GM19035 (cell line): ENCODE data around the gene LAMA3.

ENCODE experiments used
- ATAC-seq: cut with Tn5 transposase; IDR thresholded peaks from one replicate; pipeline ENCODE4 v1.9.1; 2021; ENCODE audit not compliant: unreplicated experiment

The LAMA3 gene

GRCh38 chr18:23689031-23689615, at the start of gene LAMA3:
Gene LAMA3, plus strand, starts transcription at chr18:23689453. Its CDS starts 231 bp downstream, at chr18:23689684.
- ATAC-seq: no peak

- ATAC-seq: no peak
Measured at GRCh38 chr18:23640052-23640451, 49.2 kb upstream of the LAMA3 start.

- no peak for ATAC-seq
Measured at GRCh38 chr18:23641143-23641720, 48.0 kb upstream of the LAMA3 start.

DNA sequence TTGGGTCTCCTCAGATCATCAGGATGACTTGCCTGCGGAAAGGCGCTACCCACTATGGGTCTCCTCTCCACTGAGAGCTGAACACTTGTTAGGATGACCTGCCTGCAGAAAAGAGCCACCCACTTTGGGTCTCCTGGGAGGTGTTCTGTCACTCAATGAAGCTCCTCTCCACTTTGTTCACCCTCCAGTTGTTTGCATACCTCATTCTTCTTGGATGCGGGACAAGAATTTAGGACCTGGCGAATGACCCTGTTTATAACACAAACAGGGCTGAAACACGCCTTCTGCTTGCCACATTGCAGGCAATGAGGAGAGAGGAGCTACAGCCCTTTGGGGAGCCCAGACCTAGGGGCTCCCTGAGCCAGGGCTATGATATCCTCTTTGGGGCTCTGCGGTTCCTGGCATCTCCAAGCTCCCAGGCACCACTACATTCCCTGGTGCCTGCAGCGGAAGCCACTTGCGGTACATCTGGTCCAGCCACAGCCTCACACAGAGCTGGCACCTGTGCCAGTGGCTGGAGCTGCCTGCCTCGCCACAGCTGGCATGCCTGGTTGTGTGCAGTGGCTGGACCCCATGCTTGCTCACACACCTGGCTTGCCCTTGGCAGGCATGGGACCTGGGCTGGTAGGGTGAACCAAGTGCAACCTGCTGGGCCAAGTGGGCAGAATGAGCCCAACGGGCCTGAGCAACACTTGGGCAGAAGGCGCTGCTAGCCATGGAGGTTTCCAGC, 47.2 kb upstream of the LAMA3 start:
- no peak for ATAC-seq

DNA sequence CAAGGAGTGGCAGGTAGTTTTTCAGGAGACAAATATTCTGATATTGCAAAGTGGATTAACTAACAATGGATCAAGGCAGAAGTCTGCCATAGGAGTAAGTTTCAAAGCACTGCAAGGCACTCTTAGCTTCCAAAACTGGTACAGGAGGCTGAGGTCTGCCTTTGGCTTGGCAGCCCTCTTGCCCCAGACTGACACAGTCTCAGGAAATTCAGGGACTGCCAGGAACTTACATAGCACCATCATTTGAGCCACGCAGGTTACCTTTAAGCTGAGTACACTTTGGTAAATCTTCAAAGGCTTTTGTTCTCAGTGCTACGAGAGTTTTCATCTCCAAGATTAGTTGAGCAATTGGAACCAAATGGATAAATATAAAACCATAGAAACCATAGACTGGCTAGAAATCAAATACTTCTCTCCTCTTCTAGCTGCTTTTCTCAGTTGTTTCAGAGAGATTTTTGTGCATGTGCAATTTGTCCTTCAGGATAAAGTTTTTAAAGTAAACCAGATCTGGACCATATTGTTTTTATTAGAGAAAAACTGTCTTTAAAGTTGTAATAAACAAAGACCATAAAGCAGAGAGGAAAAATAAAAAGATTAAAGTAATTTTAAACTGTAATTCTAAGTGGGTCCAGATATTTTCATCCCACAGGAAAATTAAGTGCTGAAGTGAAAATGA, 45.3 kb upstream of the LAMA3 start:
- no peak for ATAC-seq

DNA sequence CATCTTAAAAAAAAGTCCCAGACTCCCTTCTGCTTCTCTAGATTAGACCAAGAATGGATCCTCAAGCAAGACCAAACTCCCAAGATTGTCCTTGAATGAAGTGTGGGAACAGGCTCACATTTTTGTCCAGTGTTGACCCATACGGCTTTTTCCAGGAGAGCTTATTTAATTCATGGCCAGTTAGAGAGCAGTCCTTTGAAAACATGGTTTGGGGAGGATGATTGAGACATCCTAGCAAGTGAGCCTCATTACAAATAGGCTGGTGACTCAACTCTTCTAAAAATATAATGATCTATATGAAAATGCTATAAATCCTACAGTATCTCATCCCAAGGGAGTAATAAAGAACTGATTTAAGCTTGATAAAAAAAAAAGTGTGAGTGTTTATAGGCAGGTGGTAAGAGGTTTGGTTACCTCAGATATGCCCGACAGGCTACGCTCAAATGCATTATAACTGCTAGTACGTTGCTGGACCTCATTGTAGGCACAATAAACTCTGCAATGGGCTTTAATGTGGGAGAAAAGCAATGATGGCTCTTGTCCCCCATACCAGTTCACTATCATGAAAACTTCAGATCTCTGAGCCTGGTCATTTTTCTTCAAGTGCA, 43.6 kb upstream of the LAMA3 start:
- ATAC-seq: no peak

- no peak for ATAC-seq
Measured at GRCh38 chr18:23646282-23646681, 43.0 kb upstream of the LAMA3 start.

GRCh38 chr18:23648456-23648855, 40.8 kb upstream of the LAMA3 start:
- no peak for ATAC-seq

- no peak for ATAC-seq
Measured at GRCh38 chr18:23648940-23649607, 40.2 kb upstream of the LAMA3 start.

GRCh38 chr18:23650968-23651927, 38.0 kb upstream of the LAMA3 start:
- ATAC-seq: no peak

- no peak for ATAC-seq
Measured at GRCh38 chr18:23652232-23652631, 37.0 kb upstream of the LAMA3 start.

DNA sequence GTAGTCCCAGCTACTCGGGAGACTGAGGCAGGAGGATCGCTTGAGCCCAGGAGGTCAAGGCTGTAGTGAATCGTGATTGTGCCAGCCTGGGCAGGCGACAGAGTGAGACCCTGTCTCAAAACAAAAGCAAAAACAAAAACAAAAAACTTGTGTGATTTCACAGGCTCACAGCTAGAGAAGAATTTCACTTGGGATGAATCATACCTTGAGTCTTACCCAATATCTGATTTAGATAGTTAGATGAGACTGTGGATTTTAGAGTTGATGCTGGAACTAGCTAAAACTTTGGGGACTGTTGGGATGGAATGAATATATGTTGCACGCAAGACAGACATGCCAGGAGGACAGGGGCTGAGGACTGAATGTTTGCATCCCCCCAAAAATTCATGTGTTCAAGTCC, 31.0 kb upstream of the LAMA3 start:
- ATAC-seq: no peak

- ATAC-seq: no peak
Measured at GRCh38 chr18:23661735-23662308, 27.4 kb upstream of the LAMA3 start.

DNA sequence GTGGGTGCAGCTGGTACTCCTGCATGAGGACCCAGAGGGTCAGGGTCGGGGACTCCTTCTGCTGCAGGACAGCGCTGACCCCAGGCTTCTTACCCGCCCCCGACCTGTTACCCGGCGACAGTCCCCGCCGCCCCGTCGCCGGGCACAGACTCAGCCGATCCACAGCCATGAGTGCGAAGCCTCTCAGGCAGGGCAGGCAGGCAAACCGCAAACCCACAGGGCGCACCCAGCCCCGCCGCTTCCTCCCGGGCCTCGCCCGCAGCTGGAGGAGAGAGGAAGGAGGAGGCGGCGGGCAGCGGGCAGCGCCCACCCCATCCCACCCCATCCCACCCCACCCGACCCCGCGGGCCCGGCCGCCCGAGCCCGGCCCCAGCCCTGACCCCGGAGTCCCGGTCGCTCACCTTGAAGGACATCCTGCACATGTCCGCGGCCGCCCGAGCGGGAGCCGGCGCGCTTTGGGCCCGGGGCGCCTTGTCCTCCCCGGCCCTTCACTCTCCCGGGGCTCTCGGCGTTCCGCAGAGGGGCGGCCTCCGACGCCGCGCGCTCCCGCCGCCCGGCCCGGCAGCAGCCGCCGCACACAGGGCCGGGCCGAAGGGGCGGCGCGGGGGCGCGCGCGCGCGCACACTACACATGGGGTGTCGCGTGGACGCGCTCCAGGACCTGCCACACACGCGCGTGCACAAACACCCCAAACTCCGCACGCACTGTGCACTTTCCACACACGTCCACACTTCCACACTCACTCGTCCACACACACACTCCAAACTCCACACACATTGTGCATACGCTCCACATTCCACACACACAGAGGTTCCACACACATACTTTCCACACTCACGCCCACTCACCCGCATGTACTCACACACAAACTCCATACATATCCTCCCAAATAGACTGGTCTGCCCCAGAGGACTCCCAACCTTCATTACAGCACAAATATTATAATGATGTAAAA, 26.7 kb upstream of the LAMA3 start, which contains the start of gene ANKRD29:
ANKRD29 (minus strand) TSS at position 603 of the 955 bp plus-strand sequence; CDS start at position 422, 181 bp downstream.
- no peak for ATAC-seq

DNA sequence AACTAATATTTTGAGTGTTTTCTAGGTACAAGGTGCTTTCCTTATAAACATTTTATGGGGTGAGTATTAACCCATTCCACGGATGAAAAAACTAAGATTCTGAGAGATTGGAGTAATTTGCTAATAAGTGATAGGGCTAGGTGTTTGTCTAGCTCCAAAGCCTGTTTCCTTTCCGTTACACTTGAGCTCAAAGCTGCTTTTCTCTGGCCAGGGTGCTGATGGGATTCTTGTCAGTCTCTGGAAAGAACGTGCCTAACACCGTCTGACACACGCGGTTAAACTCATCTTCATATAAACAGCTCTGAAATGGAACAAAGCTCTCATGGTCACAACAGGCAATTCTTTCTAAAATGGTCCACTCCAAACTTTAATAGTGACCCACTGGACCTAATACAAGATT, 24.6 kb upstream of the LAMA3 start:
- ATAC-seq: no peak

DNA sequence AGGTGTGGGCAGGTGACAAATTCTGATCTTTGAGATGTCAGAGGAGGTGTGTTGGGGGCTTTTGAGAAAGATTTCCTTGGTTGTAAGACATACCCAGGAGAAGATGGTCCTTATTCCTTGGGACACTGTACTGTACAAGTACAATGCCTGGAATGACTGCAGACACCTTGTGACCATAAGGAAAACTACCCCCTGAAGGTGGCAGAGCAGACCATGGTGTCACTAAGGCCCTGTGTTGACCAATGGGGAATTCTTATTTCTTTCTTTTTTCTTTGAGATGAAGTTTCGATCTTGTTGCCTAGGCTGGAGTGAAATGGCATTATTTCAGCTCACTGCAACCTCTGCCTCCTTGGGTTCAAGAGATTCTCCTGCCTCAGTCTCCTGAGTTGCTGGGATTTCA, 22.1 kb upstream of the LAMA3 start:
- no peak for ATAC-seq

DNA sequence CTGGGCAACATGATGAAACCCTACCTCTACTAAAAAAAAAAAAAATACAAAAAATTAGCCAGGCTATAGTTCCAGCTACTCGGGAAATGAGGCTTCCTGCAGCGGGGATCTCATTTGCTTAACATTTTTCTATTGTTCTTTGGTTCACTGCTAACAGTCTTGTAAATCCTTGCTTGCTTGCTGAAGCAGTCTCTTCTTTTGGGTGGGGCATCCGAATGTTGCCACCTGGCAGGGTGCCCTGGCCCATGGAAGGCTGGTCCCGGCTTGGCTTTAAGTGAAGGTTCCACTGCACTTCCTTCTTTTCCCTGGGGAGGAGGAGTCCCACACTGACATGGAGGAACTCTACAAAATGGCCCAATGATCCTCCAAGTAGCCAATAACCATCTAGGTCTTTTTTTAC, 20.5 kb upstream of the LAMA3 start:
- no peak for ATAC-seq

DNA sequence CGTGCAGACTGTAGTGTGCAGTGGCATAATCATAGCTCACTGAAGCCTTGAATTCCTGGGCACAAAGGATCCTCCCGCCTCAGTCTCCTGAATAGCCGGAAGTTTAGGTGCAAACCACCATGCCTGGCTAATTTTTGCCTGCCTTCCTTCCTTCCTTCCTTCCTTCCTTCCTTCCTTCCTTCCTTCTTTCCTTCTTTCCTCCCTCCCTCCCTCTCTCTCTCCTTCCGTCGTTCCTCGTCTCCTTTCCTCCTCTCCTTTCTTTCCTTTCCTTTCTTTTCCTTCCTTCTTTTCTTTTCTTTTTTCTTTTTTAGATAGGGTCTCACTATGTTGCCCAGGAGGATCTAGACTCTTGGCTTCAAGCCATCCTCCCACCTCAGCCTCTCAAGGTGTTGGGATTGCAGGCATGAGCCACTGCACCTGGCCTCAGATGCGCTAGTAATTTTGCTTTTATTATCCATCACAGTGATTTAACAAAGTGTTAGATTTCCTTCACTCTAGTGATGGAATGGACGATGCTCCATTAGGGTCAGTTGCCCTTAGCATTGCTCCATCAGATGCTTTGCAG, 20.0 kb upstream of the LAMA3 start:
- no peak for ATAC-seq
